K562 (cell line): ENCODE data around the gene DCP1B. TPM values are rescaled to one million over a fixed set of nuclear protein-coding genes. Genes with fewer than 3 reads are reported as not detected.

Source experiments
- ATAC-seq: fragments of 200-7000 bp; cut with Tn5 transposase; 3 replicates; pipeline ENCODE4 v1.9.1; 2020; ENCODE audit warnings: moderate library complexity
- BruUV-seq: library from RNA; stranded (reverse); fragments of 400-500 nt; replicated peaks from 2 replicates; lab custom pipeline; 2021; lab: Mats Ljungman, UMichigan
- CTCF ChIA-PET: fragments of 300-600 bp; formaldehyde crosslinking; extraction: SDS; loops from one replicate; lab custom pipeline; 2021; ENCODE audit warnings: low intra/inter-chr PET ratio; lab: Yijun Ruan, JAX
- POLR2A ChIA-PET: fragments of 300-600, 350-650 bp; sonication (Branson Sonifier 250); formaldehyde crosslinking; extraction: SDS; loops from one replicate; lab custom pipeline; 2021; ENCODE audit warnings: antibody characterized with exemption, inconsistent platforms; lab: Yijun Ruan, JAX
- DNase-seq, 4 experiments: peaks; one replicate each; pipeline versions ENCODE4 v3.0.0 to v3.0.0-alpha.2; 2011 to 2018; ENCODE audit warnings: low spot score in 3 of 4, mixed read lengths in 3 of 4; ENCODE audit errors: extremely low read depth in 1 of 4
- FAIRE-seq: peaks from 2 replicates; lab custom pipeline; 2011; peaks lifted over from hg19 to GRCh38; lab: Jason Lieb, UNC
- H2AFZ ChIP-seq: 2 replicates; pipeline ENCODE4 v1.6.0; 2011; ENCODE audit warnings: low read depth, low read length, control low read depth, inconsistent platforms
- H3K27ac ChIP-seq: fragments of 200-600 bp; 3 replicates; pipeline ENCODE4 v1.8.0; 2011; ENCODE audit warnings: low read depth, mild to moderate bottlenecking, control low read depth, inconsistent platforms, low read length, moderate library complexity, mixed read lengths; ENCODE audit errors: extremely low read depth
- H3K27me3 ChIP-seq, 2 experiments: fragments of 300-600 bp in 1 of 2; 2 replicates in 1 of 2; 3 replicates in 1 of 2; pipeline versions ENCODE4 v1.6.0 to v1.8.0; 2011; ENCODE audit warnings: inconsistent platforms in 2 of 2, low read length in 2 of 2, mild to moderate bottlenecking in 1 of 2, mixed read lengths in 1 of 2, moderate library complexity in 1 of 2; ENCODE audit not compliant: control insufficient read depth in 2 of 2, insufficient read depth in 2 of 2
- H3K36me3 ChIP-seq: fragments of 300-600 bp; 3 replicates; pipeline ENCODE4 v1.8.0; 2011; ENCODE audit warnings: mild to moderate bottlenecking, low read length, inconsistent platforms; ENCODE audit not compliant: control insufficient read depth, insufficient read depth
- H3K4me1 ChIP-seq, 2 experiments: fragments of 200-600 bp in 1 of 2; replicated peaks in 1 of 2; 2 replicates in 1 of 2; 3 replicates in 1 of 2; pipeline versions ENCODE4 v1.5.1 to v1.8.0; 2011; ENCODE audit warnings: inconsistent platforms in 2 of 2, low read length in 2 of 2, mild to moderate bottlenecking in 1 of 2, mixed read lengths in 1 of 2, moderate library complexity in 1 of 2; ENCODE audit not compliant: control insufficient read depth in 2 of 2, insufficient read depth in 2 of 2
- H3K4me2 ChIP-seq: 2 replicates; pipeline ENCODE4 v1.6.1; 2011; ENCODE audit warnings: low read length, control low read depth, inconsistent platforms, mixed read lengths; ENCODE audit not compliant: insufficient read depth
- H3K4me3 ChIP-seq: fragments of 200-600 bp; sonication (generic), shearing (Covaris generic); 2 replicates; pipeline ENCODE4 v1.5.1; 2016; ENCODE audit warnings: control low read depth, inconsistent platforms
- H3K79me2 ChIP-seq: fragments of 200-600 bp; 3 replicates; pipeline ENCODE4 v1.8.0; 2011; ENCODE audit warnings: low read length, inconsistent platforms; ENCODE audit not compliant: control insufficient read depth, insufficient read depth
- H3K9ac ChIP-seq, 2 experiments: 2 replicates each; pipeline versions ENCODE4 v1.6.0 to v1.6.1; 2011; ENCODE audit warnings: low read depth in 2 of 2, low read length in 2 of 2, control low read depth in 1 of 2, inconsistent platforms in 1 of 2, mild to moderate bottlenecking in 1 of 2, mixed read lengths in 1 of 2; ENCODE audit not compliant: insufficient read depth in 1 of 2
- H3K9me1 ChIP-seq: one replicate; pipeline ENCODE4 v1.6.0; 2011; ENCODE audit warnings: inconsistent platforms, mild to moderate bottlenecking, low read length, moderate library complexity; ENCODE audit not compliant: control insufficient read depth, insufficient read depth
- H3K9me3 ChIP-seq: replicated peaks from 2 replicates; pipeline ENCODE4 v1.5.1; 2011; ENCODE audit warnings: low read depth, low read length, inconsistent platforms; ENCODE audit not compliant: control insufficient read depth, insufficient read depth
- H4K20me1 ChIP-seq: replicated peaks from 2 replicates; pipeline ENCODE4 v1.6.1; 2011; ENCODE audit warnings: low read length, inconsistent platforms, mixed read lengths; ENCODE audit not compliant: control insufficient read depth, insufficient read depth
- HEY1 ChIP-seq: fragments of 250-450 bp; sonication (Bioruptor Pico); IDR thresholded peaks from 2 replicates; pipeline ENCODE4 v1.5.0; 2020; ENCODE audit warnings: mild to moderate bottlenecking, moderate library complexity, borderline replicate concordance
- KDM2B ChIP-seq: fragments of 250-450 bp; sonication (Bioruptor Pico); IDR thresholded peaks from 2 replicates; pipeline ENCODE4 v1.8.0; 2021; ENCODE audit warnings: mild to moderate bottlenecking, moderate library complexity
- KLF10 ChIP-seq: fragments of 250-450 bp; sonication (Bioruptor Pico); IDR thresholded peaks from 2 replicates; pipeline ENCODE4 v1.6.1; 2021; ENCODE audit warnings: matching md5 sums
- MAFK ChIP-seq: IDR thresholded peaks from 2 replicates; pipeline ENCODE4 v1.6.1; 2011; ENCODE audit warnings: low read length, improper control_type of control experiment
- MED1 ChIP-seq: sonication (generic); formaldehyde crosslinking; IDR thresholded peaks from 2 replicates; pipeline ENCODE4 v1.8.1; 2023; ENCODE audit warnings: missing genetic modification reagents, borderline replicate concordance
- NCOA2 ChIP-seq, 2 experiments: fragments of 450-650 bp; IDR thresholded peaks; 2 replicates each; pipeline ENCODE4 v1.6.1; 2018; ENCODE audit warnings: mild to moderate bottlenecking in 2 of 2, moderate library complexity in 1 of 2; ENCODE audit not compliant: partially characterized antibody in 2 of 2
- NFIX ChIP-seq: fragments of 250-450 bp; sonication (Bioruptor Pico); IDR thresholded peaks from 2 replicates; pipeline ENCODE4 v1.4.0; 2020; ENCODE audit warnings: low read depth, mild to moderate bottlenecking, moderate library complexity
- SMARCE1 ChIP-seq: fragments of 450-650 bp; IDR thresholded peaks from 2 replicates; pipeline ENCODE4 v1.7.1; 2016; ENCODE audit warnings: mild to moderate bottlenecking
- TGIF2 ChIP-seq: sonication (generic); formaldehyde crosslinking; IDR thresholded peaks from 2 replicates; pipeline ENCODE4 v1.8.1; 2022; ENCODE audit warnings: mild to moderate bottlenecking, missing genetic modification reagents, moderate library complexity
- ZBTB17 ChIP-seq: fragments of 450-650 bp; formaldehyde crosslinking; IDR thresholded peaks from 2 replicates; pipeline ENCODE4 v1.4.0; 2020; ENCODE audit warnings: mild to moderate bottlenecking
- ZBTB7A ChIP-seq: IDR thresholded peaks from 2 replicates; pipeline ENCODE4 v1.6.1; 2011; ENCODE audit warnings: low read depth, mild to moderate bottlenecking, low read length, moderate library complexity, borderline replicate concordance; ENCODE audit not compliant: control insufficient read depth
- ZNF140 ChIP-seq: fragments of 250-450 bp; sonication (Bioruptor Pico); IDR thresholded peaks from 2 replicates; pipeline ENCODE4 v1.8.0; 2021; ENCODE audit warnings: moderate library complexity, mild to moderate bottlenecking, inconsistent platforms
- ZNF232 ChIP-seq: sonication (generic); formaldehyde crosslinking; IDR thresholded peaks from 2 replicates; pipeline ENCODE4 v1.8.0; 2022; ENCODE audit warnings: mild to moderate bottlenecking, missing genetic modification reagents
- ZNF239 ChIP-seq: fragments of 250-450 bp; sonication (Bioruptor Pico); IDR thresholded peaks from 2 replicates; pipeline ENCODE4 v1.4.0; 2020; ENCODE audit warnings: mild to moderate bottlenecking
- WGBS: fragments of 100-300 bp; shearing (Covaris generic); methylation state at CpG from one replicate; pipeline ENCODE4 v1.1.6; 2016; ENCODE audit warnings: low coverage, mixed read lengths; ENCODE audit not compliant: insufficient coverage; ENCODE audit errors: missing lambda C conversion rate; 5-methylcytosine and 5-hydroxymethylcytosine counted together
- in situ Hi-C: fragments of 300-500 bp; cut with MboI; formaldehyde crosslinking; loops from 4 replicates; pipeline ENCODE4 v1.15.0; 2018; ENCODE audit warnings: inconsistent platforms, mixed read lengths
- intact Hi-C: fragments of 100-400 bp; cut with micrococcal nuclease; formaldehyde crosslinking; loops from 2 replicates; pipeline ENCODE4 v1.14.2; 2022
- polyA plus RNA-seq, 8 experiments: library from polyadenylated mRNA; depleted of rRNA in 4 of 8; stranded (reverse) in 5 of 8; unstranded in 3 of 8; fragments of >200 nt; fragmentation: Nextera tagmentation in 2 of 8; fragmentation: Illumina TruSeq in 1 of 8; extraction: Ambion mirVana in 2 of 8; extraction: Trizol in 1 of 8; gene quantifications; 2 replicates each; pipeline versions ENCODE4 v1.2.1 to v1.2.3, GENCODE V29; 2011 to 2014; ENCODE audit warnings: inconsistent platforms in 1 of 8, missing spikeins in 1 of 8
- total RNA-seq, 7 experiments: library from RNA; depleted of rRNA in 6 of 7; stranded (reverse); fragments of >200 nt in 6 of 7; fragmentation: Illumina TruSeq in 2 of 7; extraction: Trizol in 2 of 7; gene quantifications; 2 replicates each; pipeline versions ENCODE4 v1.2.1 to v1.2.3, GENCODE V29; 2011 to 2021; ENCODE audit warnings: low replicate concordance in 1 of 7
- TF ChIP-seq, protein P1 (sequence below): fragments of 450-650 bp; formaldehyde crosslinking; IDR thresholded peaks from 2 replicates; pipeline ENCODE4 v1.4.0; 2020; ENCODE audit warnings: mild to moderate bottlenecking, moderate library complexity
- TF ChIP-seq, protein P2 (sequence below): fragments of 450-650 bp; IDR thresholded peaks from 2 replicates; pipeline ENCODE4 v1.6.1; 2016; ENCODE audit warnings: missing biosample characterization, missing genetic modification characterization
- TF ChIP-seq, protein P3 (sequence below), 2 experiments: fragments of 450-650 bp; conservative IDR thresholded peaks; 2 replicates each; pipeline ENCODE4 v1.6.1; 2017; ENCODE audit warnings: mild to moderate bottlenecking in 2 of 2, moderate library complexity in 2 of 2
- TF ChIP-seq, protein P4 (sequence below): fragments of 250-450 bp; sonication (Bioruptor Pico); IDR thresholded peaks from 2 replicates; pipeline ENCODE4 v1.8.0; 2022; ENCODE audit warnings: moderate library complexity, mild to moderate bottlenecking, inconsistent platforms

The DCP1B gene
- total and polyA plus RNA-seq, 9 of the 15 experiments (the other 6 are each of a cell fraction or from before 2014, with no cell fraction given): 0.83 to 7.3 (median 3.4) TPM

DNA sequence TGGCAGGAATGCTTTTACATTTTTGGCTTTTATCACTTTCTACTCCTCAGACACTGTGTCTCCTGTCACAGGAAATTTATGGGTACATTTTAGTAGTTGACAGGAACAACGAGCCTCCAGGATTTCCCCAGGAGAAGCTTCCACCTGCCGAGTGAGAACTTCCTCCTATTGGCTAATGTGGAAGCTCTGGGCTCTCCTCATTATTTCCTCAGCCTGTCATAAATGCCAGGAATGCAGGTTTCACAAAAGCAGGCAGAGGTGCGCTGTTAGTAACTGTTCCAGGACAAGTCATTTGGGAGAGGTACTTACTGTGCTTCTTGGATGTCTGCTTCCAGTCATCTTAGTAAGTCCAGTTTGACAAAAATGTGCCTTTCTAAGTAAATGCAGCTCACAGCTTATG, 19.1 kb upstream of the DCP1B start:
- H3K27me3 ChIP-seq: peaks cover 2 to 11% of the 10 kb centered on the region in 2 experiments; a peak in 3 of 5 replicates
- H4K20me1 ChIP-seq: no peaks in the 10 kb centered on the region
- H3K9me1 ChIP-seq: no peaks in the 10 kb centered on the region
- POLR2A ChIA-PET: interaction anchor here (0.9 to 1.0 kb wide), 3 partner anchors 8 to 11 kb away, joined by 3 read pairs; no protein-coding TSS in a partner anchor
- no peaks in the 10 kb centered on the region for H3K36me3 ChIP-seq
- 0% methylated on average over 3 of the region's 3 CpGs for WGBS
- ATAC-seq (no peak), FAIRE-seq (no peak), DNase-seq (no peak)
- no peaks in the 10 kb centered on the region for H3K9me3 ChIP-seq
- no TSS peak for BruUV-seq
- intact Hi-C loops (no loop called here), in situ Hi-C loops (no loop called here)
- H3K79me2 ChIP-seq: no peaks in the 10 kb centered on the region
- no peak overlapping the region for H3K27ac ChIP-seq
- TF ChIP-seq HEY1 (CRISPR knock-in tag): no peak
- TF ChIP-seq, protein P1, sequence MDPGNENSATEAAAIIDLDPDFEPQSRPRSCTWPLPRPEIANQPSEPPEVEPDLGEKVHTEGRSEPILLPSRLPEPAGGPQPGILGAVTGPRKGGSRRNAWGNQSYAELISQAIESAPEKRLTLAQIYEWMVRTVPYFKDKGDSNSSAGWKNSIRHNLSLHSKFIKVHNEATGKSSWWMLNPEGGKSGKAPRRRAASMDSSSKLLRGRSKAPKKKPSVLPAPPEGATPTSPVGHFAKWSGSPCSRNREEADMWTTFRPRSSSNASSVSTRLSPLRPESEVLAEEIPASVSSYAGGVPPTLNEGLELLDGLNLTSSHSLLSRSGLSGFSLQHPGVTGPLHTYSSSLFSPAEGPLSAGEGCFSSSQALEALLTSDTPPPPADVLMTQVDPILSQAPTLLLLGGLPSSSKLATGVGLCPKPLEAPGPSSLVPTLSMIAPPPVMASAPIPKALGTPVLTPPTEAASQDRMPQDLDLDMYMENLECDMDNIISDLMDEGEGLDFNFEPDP (CRISPR knock-in tag): no peak
- no peak for TF ChIP-seq NFIX (CRISPR knock-in tag)
- no peak for TF ChIP-seq ZBTB7A
- no peak for TF ChIP-seq ZNF239 (CRISPR knock-in tag)
- no peak for TF ChIP-seq ZBTB17 (CRISPR knock-in tag)
- no peak for TF ChIP-seq ZNF232 (CRISPR knock-in tag)
- TF ChIP-seq KDM2B (CRISPR knock-in tag): no peak
- TF ChIP-seq, protein P2, sequence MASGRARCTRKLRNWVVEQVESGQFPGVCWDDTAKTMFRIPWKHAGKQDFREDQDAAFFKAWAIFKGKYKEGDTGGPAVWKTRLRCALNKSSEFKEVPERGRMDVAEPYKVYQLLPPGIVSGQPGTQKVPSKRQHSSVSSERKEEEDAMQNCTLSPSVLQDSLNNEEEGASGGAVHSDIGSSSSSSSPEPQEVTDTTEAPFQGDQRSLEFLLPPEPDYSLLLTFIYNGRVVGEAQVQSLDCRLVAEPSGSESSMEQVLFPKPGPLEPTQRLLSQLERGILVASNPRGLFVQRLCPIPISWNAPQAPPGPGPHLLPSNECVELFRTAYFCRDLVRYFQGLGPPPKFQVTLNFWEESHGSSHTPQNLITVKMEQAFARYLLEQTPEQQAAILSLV (tag): no peak
- no peak for TF ChIP-seq NCOA2 (IDR thresholded peaks at IDR 0.05; ENCODE audit: partially characterized antibody in 2 of 2)
- no peak for TF ChIP-seq TGIF2 (CRISPR knock-in tag)
- TF ChIP-seq, protein P3, sequence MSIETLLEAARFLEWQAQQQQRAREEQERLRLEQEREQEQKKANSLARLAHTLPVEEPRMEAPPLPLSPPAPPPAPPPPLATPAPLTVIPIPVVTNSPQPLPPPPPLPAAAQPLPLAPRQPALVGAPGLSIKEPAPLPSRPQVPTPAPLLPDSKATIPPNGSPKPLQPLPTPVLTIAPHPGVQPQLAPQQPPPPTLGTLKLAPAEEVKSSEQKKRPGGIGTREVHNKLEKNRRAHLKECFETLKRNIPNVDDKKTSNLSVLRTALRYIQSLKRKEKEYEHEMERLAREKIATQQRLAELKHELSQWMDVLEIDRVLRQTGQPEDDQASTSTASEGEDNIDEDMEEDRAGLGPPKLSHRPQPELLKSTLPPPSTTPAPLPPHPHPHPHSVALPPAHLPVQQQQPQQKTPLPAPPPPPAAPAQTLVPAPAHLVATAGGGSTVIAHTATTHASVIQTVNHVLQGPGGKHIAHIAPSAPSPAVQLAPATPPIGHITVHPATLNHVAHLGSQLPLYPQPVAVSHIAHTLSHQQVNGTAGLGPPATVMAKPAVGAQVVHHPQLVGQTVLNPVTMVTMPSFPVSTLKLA (conservative IDR thresholded peaks at IDR 0.05): no peak
- TF ChIP-seq KLF10 (CRISPR knock-in tag): no peak
- no peak for TF ChIP-seq ZNF140 (CRISPR knock-in tag)
- no peak for TF ChIP-seq MED1
- TF ChIP-seq MAFK: no peak
- no peak for TF ChIP-seq SMARCE1
- TF ChIP-seq, protein P4, sequence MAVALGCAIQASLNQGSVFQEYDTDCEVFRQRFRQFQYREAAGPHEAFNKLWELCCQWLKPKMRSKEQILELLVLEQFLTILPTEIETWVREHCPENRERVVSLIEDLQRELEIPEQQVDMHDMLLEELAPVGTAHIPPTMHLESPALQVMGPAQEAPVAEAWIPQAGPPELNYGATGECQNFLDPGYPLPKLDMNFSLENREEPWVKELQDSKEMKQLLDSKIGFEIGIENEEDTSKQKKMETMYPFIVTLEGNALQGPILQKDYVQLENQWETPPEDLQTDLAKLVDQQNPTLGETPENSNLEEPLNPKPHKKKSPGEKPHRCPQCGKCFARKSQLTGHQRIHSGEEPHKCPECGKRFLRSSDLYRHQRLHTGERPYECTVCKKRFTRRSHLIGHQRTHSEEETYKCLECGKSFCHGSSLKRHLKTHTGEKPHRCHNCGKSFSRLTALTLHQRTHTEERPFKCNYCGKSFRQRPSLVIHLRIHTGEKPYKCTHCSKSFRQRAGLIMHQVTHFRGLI: no peak
- H3K4me1 ChIP-seq: no peaks in the 10 kb centered on the region
- H3K4me2 ChIP-seq: no peak overlapping the region
- CTCF ChIA-PET: no interaction called here
- no peak overlapping the region for H3K9ac ChIP-seq
- no peak overlapping the region for H2AFZ ChIP-seq
- H3K4me3 ChIP-seq: no peak overlapping the region
